ENCODE results near the gene SCEL.

SCEL gene

DNA sequence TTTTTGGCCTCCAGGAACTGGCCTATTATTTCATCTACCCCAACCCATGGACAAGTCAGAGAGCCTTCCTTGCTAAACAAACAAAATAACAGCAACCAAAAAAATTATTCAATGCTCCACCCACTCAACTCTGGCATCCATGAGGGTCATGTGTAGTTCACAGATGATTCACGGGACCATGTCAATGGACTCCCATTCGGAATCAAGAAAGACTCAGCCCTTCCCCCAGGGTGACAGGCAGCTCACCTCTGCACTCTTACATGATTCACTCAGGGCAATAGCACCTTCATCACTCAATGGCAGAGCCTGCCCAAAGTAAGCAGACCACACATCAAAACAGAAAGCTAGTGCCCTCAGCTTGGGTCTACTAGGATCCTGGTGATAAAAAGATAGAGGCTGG is 14.3 kb upstream of the SCEL start:
- no peak for DNase-seq (ENCODE audit: low read depth in 1 of 2, low spot score in 1 of 2)

- no peak for DNase-seq (ENCODE audit: low read depth in 1 of 2, low spot score in 1 of 2)
These were observed 13.7 kb upstream of the SCEL start for GRCh38 chr13:77521595-77522367.

GRCh38 chr13:77522444-77522843 is 13.1 kb upstream of the SCEL start:
- DNase-seq (ENCODE audit: low read depth in 1 of 2, low spot score in 1 of 2) = no peak

DNA sequence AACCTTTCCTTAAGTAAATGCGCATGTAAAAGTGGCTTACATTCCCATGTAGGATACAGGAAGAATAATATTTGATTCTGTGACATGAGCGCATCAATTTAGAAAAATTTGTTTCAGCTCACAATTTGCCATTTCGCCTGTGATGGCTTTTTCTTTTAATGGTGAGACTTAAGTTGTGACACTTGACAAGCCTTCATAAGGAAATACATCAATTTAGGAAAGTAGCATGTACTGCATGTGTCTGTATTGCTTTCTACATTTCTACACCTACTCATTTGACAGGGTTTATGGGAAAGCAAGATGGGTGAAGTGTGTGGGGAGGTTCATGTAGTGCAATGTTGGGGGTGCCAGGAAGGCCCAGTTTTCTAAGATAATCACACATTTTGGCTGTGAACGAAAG is 12.1 kb upstream of the SCEL start:
- no peak for DNase-seq (ENCODE audit: low read depth in 1 of 2, low spot score in 1 of 2)

DNA sequence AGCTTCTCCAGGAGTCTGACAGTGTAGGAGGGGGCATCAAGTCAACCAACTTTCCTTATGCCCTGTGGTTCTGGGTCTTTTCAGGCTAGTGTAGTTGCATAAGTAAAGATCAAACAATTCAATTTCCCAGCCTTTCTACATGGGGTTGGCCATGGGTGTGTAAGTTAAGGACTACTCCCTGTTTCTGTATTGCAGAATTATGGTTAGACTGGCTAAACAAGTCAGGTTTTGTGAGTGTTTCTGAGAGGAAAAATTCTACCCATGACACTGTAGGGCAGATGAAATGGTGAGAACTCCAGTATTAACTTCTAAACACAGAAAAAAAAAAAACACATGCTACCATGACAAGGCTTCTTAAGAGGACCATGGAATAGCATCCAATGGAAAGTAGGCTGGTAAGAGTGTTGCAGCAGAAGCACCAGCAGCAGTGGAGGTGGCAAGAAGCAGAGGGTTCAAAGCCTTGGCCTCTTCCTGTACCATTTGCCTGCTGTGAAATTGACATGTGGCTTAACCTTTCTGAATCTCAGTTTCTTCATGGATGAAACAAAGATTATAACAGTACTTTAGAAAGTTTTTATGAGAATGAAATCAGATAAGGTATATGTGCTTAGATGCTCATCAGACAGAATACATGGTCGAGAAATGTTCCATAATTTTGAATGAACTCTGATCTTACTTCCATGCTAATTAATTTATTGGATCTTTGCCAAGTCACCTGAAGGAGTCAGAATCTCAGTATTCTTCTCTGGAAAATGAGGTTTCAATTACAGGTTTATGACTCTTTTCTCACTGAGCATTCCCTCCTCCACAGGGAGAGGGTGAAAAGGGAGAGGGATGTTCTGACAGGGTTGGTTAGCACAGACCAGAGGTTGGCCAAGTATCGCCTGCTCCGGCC is 11.4 kb upstream of the SCEL start:
- no peak for DNase-seq (ENCODE audit: low read depth in 1 of 2, low spot score in 1 of 2)

DNA sequence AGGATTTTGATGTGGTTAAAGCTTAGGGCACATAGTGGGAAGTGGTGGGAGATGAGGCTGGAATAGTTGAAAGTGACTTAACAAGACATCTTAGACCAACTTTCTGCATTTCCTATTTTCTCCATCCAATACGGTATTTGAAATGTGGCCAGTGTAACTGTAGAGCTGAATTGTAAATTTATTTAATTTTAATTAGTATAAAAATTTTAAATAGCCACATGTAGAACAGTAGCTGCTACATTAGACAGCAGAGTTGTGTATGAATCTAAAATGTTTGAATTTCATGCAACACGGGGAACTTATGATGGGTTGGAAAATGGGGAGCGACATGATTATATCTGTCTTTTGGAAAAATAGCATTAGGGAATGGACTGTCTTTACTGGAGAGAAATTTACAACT is 7.1 kb upstream of the SCEL start:
- no peak for DNase-seq (ENCODE audit: low read depth in 1 of 2, low spot score in 1 of 2)

- no peak for DNase-seq (ENCODE audit: low read depth in 1 of 2, low spot score in 1 of 2)
These were observed 6.5 kb upstream of the SCEL start for GRCh38 chr13:77528834-77529500.

- no peak for DNase-seq (ENCODE audit: low read depth in 1 of 2, low spot score in 1 of 2)
These were observed 6.0 kb upstream of the SCEL start for GRCh38 chr13:77529501-77529840.

GRCh38 chr13:77530875-77531274 is 4.6 kb upstream of the SCEL start:
- DNase-seq (ENCODE audit: low read depth in 1 of 2, low spot score in 1 of 2) = no peak

DNA sequence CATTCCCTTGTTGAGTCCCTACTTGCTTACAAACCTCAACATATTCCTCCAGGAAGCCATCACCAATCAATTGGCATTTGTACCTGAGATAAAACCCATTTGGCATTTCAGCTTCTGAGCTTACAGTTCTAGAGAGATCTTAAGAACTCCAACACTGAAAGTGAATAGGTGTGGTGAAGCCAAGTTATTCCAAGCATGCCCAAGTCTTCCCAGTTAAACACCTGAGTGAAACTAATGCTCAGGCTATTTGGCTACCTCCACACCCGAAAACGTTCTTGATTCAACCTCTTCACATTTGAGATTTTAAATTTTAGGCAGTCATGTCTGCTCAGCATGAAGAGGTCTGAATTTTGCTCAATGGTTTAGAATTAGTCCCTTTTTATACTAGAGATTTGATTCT is 2.5 kb upstream of the SCEL start:
- no peak for DNase-seq (ENCODE audit: low read depth in 1 of 2, low spot score in 1 of 2)

DNA sequence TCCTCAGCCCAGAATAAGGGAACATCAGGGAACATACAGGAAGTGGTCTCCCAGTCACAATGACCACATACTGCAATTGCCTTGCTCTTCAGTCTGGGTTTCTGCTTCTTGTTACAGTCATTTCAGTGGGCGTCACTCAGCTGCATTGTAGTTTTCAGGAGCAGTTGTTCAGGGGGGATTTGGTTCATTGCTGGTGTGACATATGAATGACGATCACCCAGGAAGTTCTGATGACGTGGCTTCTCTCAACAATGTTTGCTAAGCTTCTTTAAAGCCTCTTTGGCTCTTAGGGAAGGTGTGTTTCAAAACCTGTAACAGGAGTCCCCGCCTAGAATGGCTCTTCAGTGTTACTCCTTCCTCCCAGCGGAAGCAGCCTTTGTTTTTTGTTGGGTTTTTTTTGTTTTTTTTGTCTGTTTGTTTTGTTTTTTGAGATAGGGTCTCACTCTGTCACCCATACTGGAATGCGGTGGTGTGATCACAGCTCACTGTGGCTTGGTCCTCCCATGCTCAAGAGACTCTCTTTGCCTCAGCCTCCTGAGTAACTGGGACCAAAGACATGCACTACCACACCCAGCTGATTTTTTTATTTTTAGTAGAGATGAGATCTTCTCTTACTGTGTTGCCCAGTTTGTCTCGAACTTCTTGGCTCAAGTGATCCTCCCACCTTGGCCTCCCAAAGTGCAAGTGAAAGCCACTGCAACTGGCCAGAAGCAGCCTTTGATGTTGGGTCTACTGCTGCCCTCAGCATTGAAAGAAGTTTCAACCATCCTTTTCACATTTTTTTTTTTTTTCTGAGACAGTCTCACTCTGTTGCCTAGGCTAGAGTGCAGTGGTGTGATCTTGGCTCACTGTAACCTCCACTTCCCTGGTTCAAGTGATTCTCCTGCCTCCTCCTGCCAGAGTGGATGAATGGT is 1.4 kb upstream of the SCEL start:
- DNase-seq (ENCODE audit: low read depth in 1 of 2, low spot score in 1 of 2) = no peak

DNA sequence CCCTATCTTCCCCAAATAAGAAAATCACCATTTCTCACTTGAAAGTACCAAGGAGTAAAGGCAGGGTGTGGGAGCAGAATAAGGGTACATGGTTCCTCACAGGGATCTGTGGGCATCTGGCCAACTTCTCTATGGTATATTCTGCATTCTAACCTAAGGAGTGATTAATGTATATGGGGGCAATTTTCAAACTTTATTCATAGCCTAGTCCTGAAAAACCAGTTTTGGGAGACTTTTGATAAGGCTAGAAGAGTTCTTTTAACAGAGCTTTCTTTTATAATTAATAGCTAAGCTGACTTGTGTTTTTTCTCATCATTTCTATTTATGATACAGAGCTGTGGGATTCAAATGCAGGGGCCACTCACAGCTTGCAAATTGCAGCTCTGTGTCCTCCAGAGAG is 852 bp downstream of the SCEL start:
- DNase-seq (ENCODE audit: low read depth in 1 of 2, low spot score in 1 of 2) = no peak

DNA sequence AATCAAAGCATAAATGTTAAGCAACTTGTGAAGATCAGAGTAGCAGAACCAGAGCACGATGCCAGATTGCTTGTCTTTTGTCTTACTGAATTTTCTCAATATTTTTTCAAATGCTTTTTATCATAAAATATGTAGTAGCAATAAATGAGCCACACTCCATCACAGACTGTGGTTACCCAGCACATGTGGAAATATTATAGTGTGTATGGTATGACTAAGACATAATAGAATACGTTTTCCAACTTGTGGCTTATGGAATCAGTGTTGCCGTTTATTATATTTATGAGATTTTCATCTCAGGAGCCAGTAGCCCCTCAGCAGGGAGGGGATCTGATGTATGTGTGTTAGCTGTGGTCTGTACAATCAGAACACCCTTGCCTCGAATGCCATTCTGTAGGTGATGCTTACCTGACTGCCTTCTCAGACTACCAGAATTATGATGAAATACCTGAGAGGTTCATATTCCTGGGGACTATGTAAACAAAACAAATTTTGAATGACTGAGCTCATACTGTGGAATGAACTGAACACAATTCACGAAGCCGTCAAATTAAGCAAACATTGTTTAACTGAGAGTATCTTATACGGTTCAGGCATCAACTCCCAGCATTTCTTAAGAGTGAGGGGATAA is 1.9 kb downstream of the SCEL start:
- no peak for DNase-seq (ENCODE audit: low read depth in 1 of 2, low spot score in 1 of 2)

GRCh38 chr13:77543711-77544110 is 8.2 kb downstream of the SCEL start:
- DNase-seq (ENCODE audit: low read depth in 1 of 2, low spot score in 1 of 2) = no peak

- no peak for DNase-seq (ENCODE audit: low read depth in 1 of 2, low spot score in 1 of 2)
These were observed 8.8 kb downstream of the SCEL start for GRCh38 chr13:77544355-77544754.

- no peak for DNase-seq (ENCODE audit: low read depth in 1 of 2, low spot score in 1 of 2)
These were observed 9.3 kb downstream of the SCEL start for GRCh38 chr13:77544758-77545338.

GRCh38 chr13:77545626-77546412 is 10.3 kb downstream of the SCEL start:
- no peak for DNase-seq (ENCODE audit: low read depth in 1 of 2, low spot score in 1 of 2)

- DNase-seq (ENCODE audit: low read depth in 1 of 2, low spot score in 1 of 2) = no peak
These were observed 12.6 kb downstream of the SCEL start for GRCh38 chr13:77548095-77548494.

GRCh38 chr13:77548594-77548993 is 13.1 kb downstream of the SCEL start:
- no peak for DNase-seq (ENCODE audit: low read depth in 1 of 2, low spot score in 1 of 2)

Data from activated CD4-positive, alpha-beta T cell treated with anti-CD3 and anti-CD28 coated beads, Interleukin-2, amount 50 U/mL, for 24 hours (primary cell).